GM21381 (cell line): ENCODE data around the gene CMTM5.
"Not testable (repeated sequence)": the region's sequence is repeated elsewhere in the genome, so short reads cannot be mapped to it uniquely, and the experiment has no call there.

Source experiments
- ATAC-seq: cut with Tn5 transposase; IDR thresholded peaks from one replicate; pipeline ENCODE4 v1.9.1; 2021; ENCODE audit warnings: mild to moderate bottlenecking, moderate library complexity; ENCODE audit not compliant: unreplicated experiment

The CMTM5 gene

GRCh38 chr14:23377573-23378563 is 1.0 kb downstream of the CMTM5 start:
- ATAC-seq = no peak

- no peak for ATAC-seq
Measured at GRCh38 chr14:23378612-23379220, 1.9 kb downstream of the CMTM5 start.

- ATAC-seq = no peak
Measured at GRCh38 chr14:23379366-23380196, 2.7 kb downstream of the CMTM5 start.

GRCh38 chr14:23380197-23380914 is 3.5 kb downstream of the CMTM5 start:
- no peak for ATAC-seq

- ATAC-seq = no peak
Measured at GRCh38 chr14:23380976-23381375, 4.1 kb downstream of the CMTM5 start.

GRCh38 chr14:23381871-23382270 is 5.0 kb downstream of the CMTM5 start:
- no peak for ATAC-seq

- no peak for ATAC-seq
Measured at GRCh38 chr14:23382276-23382675, 5.4 kb downstream of the CMTM5 start.

GRCh38 chr14:23382731-23383440 is 6.0 kb downstream of the CMTM5 start:
- no peak for ATAC-seq

- no peak for ATAC-seq
Measured at GRCh38 chr14:23384364-23385080, 7.7 kb downstream of the CMTM5 start.

- ATAC-seq = no peak
Measured at GRCh38 chr14:23385244-23385641, 8.4 kb downstream of the CMTM5 start.

GRCh38 chr14:23385642-23386265 is 8.9 kb downstream of the CMTM5 start:
- no peak for ATAC-seq

GRCh38 chr14:23386266-23386657 is 9.4 kb downstream of the CMTM5 start:
- not testable (repeated sequence) for ATAC-seq

- ATAC-seq = no peak
Measured at GRCh38 chr14:23386999-23387398, 10.2 kb downstream of the CMTM5 start.

GRCh38 chr14:23387916-23388882 is 11.4 kb downstream of the CMTM5 start:
- no peak for ATAC-seq

GRCh38 chr14:23388996-23389395 is 12.2 kb downstream of the CMTM5 start:
- ATAC-seq = no peak

- no peak for ATAC-seq
Measured at GRCh38 chr14:23389396-23389795, 12.6 kb downstream of the CMTM5 start.

- ATAC-seq = not testable (repeated sequence)
Measured at GRCh38 chr14:23389871-23390270, 13.0 kb downstream of the CMTM5 start.

- no peak for ATAC-seq
Measured at GRCh38 chr14:23392613-23393012, 15.8 kb downstream of the CMTM5 start.
